HG02642 (cell line): ENCODE data around the gene ZNF836.

Experiments used
- ATAC-seq: cut with Tn5 transposase; IDR thresholded peaks from one replicate; pipeline ENCODE4 v1.9.1; 2021; ENCODE audit warnings: mild to moderate bottlenecking; ENCODE audit not compliant: unreplicated experiment, poor library complexity

The ZNF836 gene

GRCh38 chr19:52112624-52113023, 58.8 kb downstream of the ZNF836 start:
- ATAC-seq = no peak

- no peak for ATAC-seq
These were observed 60.6 kb downstream of the ZNF836 start for GRCh38 chr19:52110780-52111179.
